ENCODE measurements around the gene FEZF2.
A peak's percentile ranks its signal among the peaks of the same experiment; 100 is the strongest.

Gene FEZF2

DNA sequence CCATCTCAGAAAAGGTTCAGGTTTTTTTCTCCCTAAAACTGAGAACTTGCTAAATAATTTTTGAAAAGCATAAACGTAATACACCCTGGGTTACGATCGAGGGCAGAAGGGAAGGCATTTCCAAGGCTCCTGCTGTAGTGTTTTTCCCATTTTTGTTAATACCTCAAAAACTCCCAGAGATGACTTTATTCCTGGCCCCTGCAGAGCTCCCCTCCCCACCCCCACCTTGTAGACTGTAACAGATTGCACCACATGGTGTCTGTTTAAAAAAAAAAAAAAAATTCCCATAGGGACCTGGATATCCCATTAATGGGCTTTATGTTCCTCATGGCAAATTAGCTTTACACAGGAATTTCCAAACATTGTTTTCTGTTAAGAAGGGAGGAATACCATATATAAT, 38.2 kb downstream of the FEZF2 start:
- no peak overlapping the region for H3K27ac Mint-ChIP-seq
- no peaks in the 10 kb centered on the region for H3K9me3 Mint-ChIP-seq
- no peak for TF ChIP-seq CTCF (IDR thresholded peaks at IDR 0.05)

DNA sequence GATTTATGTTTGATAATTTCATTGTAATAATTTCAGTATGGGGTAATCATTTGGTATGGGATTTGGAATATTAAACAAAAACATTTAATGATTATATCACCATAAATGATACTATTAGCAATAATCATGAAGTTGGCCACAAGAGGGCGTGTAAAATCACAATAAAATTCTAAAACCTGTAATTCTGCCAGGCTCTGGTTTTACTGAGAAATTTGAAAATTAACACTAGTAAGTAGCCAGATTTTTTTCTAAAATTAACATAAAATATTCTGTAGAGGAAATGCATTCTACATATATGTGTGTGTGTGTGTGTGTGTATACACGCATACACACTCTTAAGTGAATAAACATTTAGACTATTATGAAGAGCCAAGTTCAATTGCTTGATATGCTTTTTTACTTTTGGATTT, 40.5 kb downstream of the FEZF2 start:
- Mint-ChIP-seq H3K36me3 (ENCODE audit: low read depth) (no peaks in the 10 kb centered on the region), H3K27ac (no peak overlapping the region), H3K27me3 (ENCODE audit: low read depth, poor library complexity) (peaks cover 10% of the 10 kb centered on the region), H3K4me1 (no peaks in the 10 kb centered on the region), H3K4me3 (no peak overlapping the region), H3K9me3 (no peaks in the 10 kb centered on the region)
- DNase-seq: peak; percentile 5
- peak; percentile 68 for TF ChIP-seq CTCF (IDR thresholded peaks at IDR 0.05)

More for the DNA sequence above, 38.2 kb downstream of the FEZF2 start:
- H3K36me3 Mint-ChIP-seq (ENCODE audit: low read depth): no peaks in the 10 kb centered on the region
- DNase-seq: no peak
- peaks cover 8% of the 10 kb centered on the region for H3K27me3 Mint-ChIP-seq (ENCODE audit: low read depth, poor library complexity)
- no peak overlapping the region for H3K4me3 Mint-ChIP-seq
- no peaks in the 10 kb centered on the region for H3K4me1 Mint-ChIP-seq

DNA sequence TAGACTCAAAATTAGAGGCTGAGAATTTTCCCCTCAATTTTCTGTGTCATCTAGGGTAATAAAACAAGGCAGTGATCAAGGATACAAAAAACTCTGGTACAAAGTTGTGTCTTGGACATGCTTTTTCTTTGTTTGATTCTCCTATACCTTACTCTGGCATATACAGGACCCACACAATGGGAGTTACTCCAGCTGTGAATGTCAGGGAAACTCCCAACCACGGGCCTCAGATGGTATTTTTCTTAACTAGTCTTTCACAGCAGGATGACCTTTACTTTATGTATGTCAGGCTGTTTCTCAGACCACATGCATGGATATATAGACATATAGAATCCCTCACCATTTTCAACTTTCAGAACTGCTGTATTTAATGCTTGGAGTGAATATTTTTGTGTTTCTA, 41.3 kb downstream of the FEZF2 start:
- peaks cover 6% of the 10 kb centered on the region for H3K27me3 Mint-ChIP-seq (ENCODE audit: low read depth, poor library complexity)
- H3K4me3 Mint-ChIP-seq: no peak overlapping the region
- H3K27ac Mint-ChIP-seq: no peak overlapping the region
- no peak for DNase-seq
- no peaks in the 10 kb centered on the region for H3K4me1 Mint-ChIP-seq
- H3K36me3 Mint-ChIP-seq (ENCODE audit: low read depth): no peaks in the 10 kb centered on the region
- H3K9me3 Mint-ChIP-seq: no peaks in the 10 kb centered on the region
- no peak for TF ChIP-seq CTCF (IDR thresholded peaks at IDR 0.05)

DNA sequence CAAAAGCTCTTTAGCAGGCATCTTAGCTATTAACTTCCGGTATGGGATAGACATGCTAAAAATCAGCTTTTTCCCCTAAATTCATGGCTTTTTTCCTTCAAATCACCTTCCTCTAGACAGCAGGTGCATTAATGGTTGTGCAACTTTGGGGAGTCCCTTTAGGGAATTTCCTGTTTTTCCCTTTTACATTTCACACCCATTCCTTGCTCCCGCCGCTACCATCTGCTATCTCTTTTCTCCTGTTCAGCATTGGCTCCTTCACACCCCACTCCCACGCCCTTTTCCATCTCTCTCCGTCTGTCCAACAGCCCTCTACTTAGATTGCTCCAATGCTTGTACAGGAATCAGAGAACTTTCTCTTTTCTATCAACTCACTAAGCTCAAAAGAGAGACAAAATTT, 43.4 kb downstream of the FEZF2 start:
- H3K4me3 Mint-ChIP-seq: no peak overlapping the region
- no peaks in the 10 kb centered on the region for H3K4me1 Mint-ChIP-seq
- peaks cover 2% of the 10 kb centered on the region for H3K27me3 Mint-ChIP-seq (ENCODE audit: low read depth, poor library complexity)
- no peak overlapping the region for H3K27ac Mint-ChIP-seq
- H3K36me3 Mint-ChIP-seq (ENCODE audit: low read depth): no peaks in the 10 kb centered on the region
- DNase-seq: no peak
- no peaks in the 10 kb centered on the region for H3K9me3 Mint-ChIP-seq
- no peak for TF ChIP-seq CTCF (IDR thresholded peaks at IDR 0.05)

- Mint-ChIP-seq H3K4me1 (no peaks in the 10 kb centered on the region), H3K36me3 (ENCODE audit: low read depth) (peaks cover 2% of the 10 kb centered on the region), H3K4me3 (no peak overlapping the region), H3K27ac (no peak overlapping the region), H3K27me3 (ENCODE audit: low read depth, poor library complexity) (peaks cover 2% of the 10 kb centered on the region), H3K9me3 (peaks cover 1% of the 10 kb centered on the region)
- no peak for DNase-seq
- TF ChIP-seq CTCF (IDR thresholded peaks at IDR 0.05): no peak
These were observed 47.5 kb downstream of the FEZF2 start for GRCh38 chr3:62325896-62326295.

DNA sequence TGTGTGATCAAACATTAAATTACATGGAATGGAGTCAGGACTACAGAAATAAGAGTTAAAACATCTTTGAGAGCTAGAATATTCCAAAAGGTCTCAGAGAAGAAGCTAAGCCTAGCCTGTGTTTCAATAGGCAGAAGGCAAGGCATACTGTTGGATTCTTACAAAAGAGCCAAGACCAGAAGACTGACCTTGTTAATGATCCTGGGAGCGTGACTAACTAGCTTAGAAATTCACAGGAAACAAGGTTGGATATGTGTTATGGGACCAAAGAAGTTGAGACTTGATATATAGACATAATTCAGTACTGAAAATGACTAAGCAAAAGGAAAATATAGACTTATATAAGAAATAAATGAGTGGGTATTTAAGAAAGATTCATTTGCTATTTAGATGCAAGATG, 50.1 kb downstream of the FEZF2 start:
- H3K27me3 Mint-ChIP-seq (ENCODE audit: low read depth, poor library complexity): peaks cover 2% of the 10 kb centered on the region
- no peak overlapping the region for H3K4me3 Mint-ChIP-seq
- no peak overlapping the region for H3K27ac Mint-ChIP-seq
- no peak for DNase-seq
- peaks cover 10% of the 10 kb centered on the region for H3K4me1 Mint-ChIP-seq
- peaks cover 16% of the 10 kb centered on the region for H3K9me3 Mint-ChIP-seq
- TF ChIP-seq CTCF (IDR thresholded peaks at IDR 0.05): no peak
- peaks cover 10% of the 10 kb centered on the region for H3K36me3 Mint-ChIP-seq (ENCODE audit: low read depth)

Measured in nephron progenitor cell (in vitro differentiated cells).